HEK293T (cell line): Measurements from ENCODE around the gene LRRC72.

Experiments
- BHLHE40 ChIP-seq: fragments of 450-650 bp; IDR thresholded peaks from 2 replicates; pipeline ENCODE4 v1.6.1; 2016; ENCODE audit warnings: mild to moderate bottlenecking, moderate library complexity, borderline replicate concordance
- ELF4 ChIP-seq: fragments of 450-650 bp; IDR thresholded peaks from 2 replicates; pipeline ENCODE4 v1.6.1; 2017; ENCODE audit warnings: antibody characterized with exemption
- FOXA1 ChIP-seq: fragments of 450-650 bp; IDR thresholded peaks from 2 replicates; pipeline ENCODE4 v1.6.1; 2016; ENCODE audit warnings: mild to moderate bottlenecking
- FOXM1 ChIP-seq: fragments of 450-650 bp; IDR thresholded peaks from 2 replicates; pipeline ENCODE4 v1.6.1; 2017; ENCODE audit warnings: mild to moderate bottlenecking, borderline replicate concordance
- HDGF ChIP-seq: fragments of 450-650 bp; IDR thresholded peaks from 2 replicates; pipeline ENCODE4 v1.6.1; 2017; ENCODE audit warnings: antibody characterized with exemption, borderline replicate concordance
- SUZ12 ChIP-seq: fragments of 450-650 bp; IDR thresholded peaks from 2 replicates; pipeline ENCODE4 v1.6.1; 2016; ENCODE audit warnings: mild to moderate bottlenecking
- TARDBP ChIP-seq: fragments of 450-650 bp; IDR thresholded peaks from 2 replicates; pipeline ENCODE4 v1.6.1; 2016

DNA sequence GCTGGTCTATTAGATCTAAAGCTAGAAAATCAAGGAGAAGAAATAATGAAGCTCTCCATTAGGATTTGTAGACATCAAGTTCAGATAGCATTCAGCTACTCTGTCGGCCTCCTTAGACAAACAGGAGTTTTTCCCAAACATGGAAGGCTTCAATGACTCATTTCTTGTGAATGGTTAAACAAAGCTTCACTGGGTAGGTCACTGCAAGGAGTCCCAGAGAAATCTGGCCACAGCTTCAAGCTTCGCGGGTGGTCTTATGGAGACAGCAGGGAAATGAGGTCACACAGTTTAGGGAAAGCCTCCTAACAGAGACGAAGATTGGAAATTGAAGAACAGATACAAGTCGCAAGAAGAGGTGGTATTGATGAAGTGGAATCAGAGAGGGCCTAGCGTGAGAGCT is 22.6 kb upstream of the LRRC72 start:
- TF ChIP-seq SUZ12 (no peak), TARDBP (no peak), ELF4 (no peak), FOXA1 (no peak), HDGF (no peak), BHLHE40 (no peak), FOXM1 (no peak)
